Right cardiac atrium (tissue), 5 donors: Measurements from ENCODE around the gene CLGN. TPM values are rescaled to one million over a fixed set of nuclear protein-coding genes. Genes with fewer than 3 reads are reported as not detected.
"Not testable (repeated sequence)": the region's sequence is repeated elsewhere in the genome, so short reads cannot be mapped to it uniquely, and the experiment has no call there.

Experiments
- ATAC-seq, 2 donors: fragments of 200-7000 bp; cut with Tn5 transposase; one replicate each; pipeline versions ENCODE4 v1.8.0 to v1.9.1; 2020; ENCODE audit warnings: moderate library complexity in 2 of 2, mild to moderate bottlenecking in 1 of 2
- DNase-seq, 3 donors: peaks; one replicate each; pipeline ENCODE4 v3.0.0-alpha.2; 2020
- H3K27ac ChIP-seq: one replicate; pipeline ENCODE4 v1.5.1; 2013; ENCODE audit warnings: mild to moderate bottlenecking, low read length, control low read depth, moderate library complexity
- H3K27me3 ChIP-seq: one replicate; pipeline ENCODE4 v1.6.1; 2013; ENCODE audit not compliant: control insufficient read depth, insufficient read depth
- H3K4me1 ChIP-seq: one replicate; pipeline ENCODE4 v1.6.1; 2013; ENCODE audit warnings: low read length; ENCODE audit not compliant: control insufficient read depth, insufficient read depth
- H3K4me3 ChIP-seq: one replicate; pipeline ENCODE4 v1.5.1; 2013; ENCODE audit warnings: low read length, control low read depth
- H3K9me3 ChIP-seq: one replicate; pipeline ENCODE4 v1.6.1; 2013; ENCODE audit warnings: low read length; ENCODE audit not compliant: control insufficient read depth
- WGBS: extraction: QIAGEN DNeasy Blood & Tissue Kit; methylation state at CpG from one replicate; pipeline ENCODE4 v1.1.7; 2013; 5-methylcytosine and 5-hydroxymethylcytosine counted together
- intact Hi-C, 4 donors: fragments of 100-400 bp; cut with DNase I; formaldehyde crosslinking; loops; one replicate each; pipeline versions ENCODE4 v1.11.0 to v1.14.0; 2022 to 2023
- polyA plus RNA-seq: library from polyadenylated mRNA; stranded (reverse); fragments of 200-250 nt; gene quantifications from one replicate; pipeline ENCODE4 v1.2.3, GENCODE V29; 2013
- total RNA-seq, 4 donors: library from RNA; stranded (reverse); fragmentation: NEBNext Ultra II Directional; extraction: Animal tissue kit (Norgen Biotek cat#: 25700); gene quantifications; one replicate each; pipeline ENCODE4 v1.2.1, GENCODE V29; 2021
- donor health status: healthy with polysubstance abuse.
- donor health status: DM: no; HTN: yes; CAD: no.
- donor health status: DM: no; HTN: no; CAD: no.
- donor health status: DM: no; HTN: yes; CAD: no; lungs with severe emphysema.
- donor health status: DM: yes; HTN: yes; CAD: no.

The CLGN gene
- total and polyA plus RNA-seq, 5 donors, result 76.2 to 106 (median 86.5) TPM

GRCh38 chr4:140439644-140440142 is 12.2 kb upstream of the CLGN start:
- intact Hi-C loops, result no loop called here
- ATAC-seq, result no peak
- no peaks in the 10 kb centered on the region for H3K27me3 ChIP-seq
- no peak overlapping the region for H3K27ac ChIP-seq
- no peaks in the 10 kb centered on the region for H3K9me3 ChIP-seq
- DNase-seq, result no peak
- H3K4me1 ChIP-seq, result no peaks in the 10 kb centered on the region
- no peak overlapping the region for H3K4me3 ChIP-seq

- Histone ChIP-seq H3K4me3 (peak overlapping the region; percentile 46), H3K27ac (no peak overlapping the region), H3K4me1 (no peaks in the 10 kb centered on the region), H3K9me3 (no peaks in the 10 kb centered on the region), H3K27me3 (no peaks in the 10 kb centered on the region)
- DNase-seq (no peak), ATAC-seq (no peak)
- WGBS, result 62% methylated on average over 7 of the region's 7 CpGs
- intact Hi-C loops, result no loop called here
These were observed 547 bp upstream of the CLGN start for GRCh38 chr4:140427919-140428471.

- Histone ChIP-seq H3K27me3 (no peaks in the 10 kb centered on the region), H3K27ac (peak overlapping the region; percentile 84), H3K4me3 (peak overlapping the region; percentile 46), H3K9me3 (no peaks in the 10 kb centered on the region), H3K4me1 (no peaks in the 10 kb centered on the region)
- intact Hi-C loops, result no loop called here
- ATAC-seq (peak; percentile 77 to 81), DNase-seq (peak; percentile 24 to 72 (median 64))
- WGBS, result 6% methylated on average over 23 of the region's 23 CpGs
These were observed 790 bp downstream of the CLGN start for GRCh38 chr4:140426610-140427105.

- H3K27ac ChIP-seq, result no peak overlapping the region
- H3K9me3 ChIP-seq, result no peaks in the 10 kb centered on the region
- intact Hi-C loops, result no loop called here
- H3K27me3 ChIP-seq, result no peaks in the 10 kb centered on the region
- no peaks in the 10 kb centered on the region for H3K4me1 ChIP-seq
- H3K4me3 ChIP-seq, result no peak overlapping the region
- ATAC-seq, result no peak
- DNase-seq, result no peak
These were observed 4.3 kb downstream of the CLGN start for GRCh38 chr4:140423106-140423505.

- H3K27me3 ChIP-seq, H3K4me1 ChIP-seq, ATAC-seq, H3K9me3 ChIP-seq, H3K4me3 ChIP-seq, DNase-seq, H3K27ac ChIP-seq, intact Hi-C loops: not testable (repeated sequence)
- 88% methylated on average over 32 of the region's 32 CpGs for WGBS
These were observed 14.1 kb downstream of the CLGN start for GRCh38 chr4:140413130-140413969.

GRCh38 chr4:140408974-140409373 is 18.5 kb downstream of the CLGN start:
- no peak for DNase-seq
- no peak overlapping the region for H3K27ac ChIP-seq
- intact Hi-C loops, result no loop called here
- H3K4me1 ChIP-seq, result no peaks in the 10 kb centered on the region
- no peaks in the 10 kb centered on the region for H3K9me3 ChIP-seq
- ATAC-seq, result no peak
- no peaks in the 10 kb centered on the region for H3K27me3 ChIP-seq
- 88% methylated on average over 1 of the region's 1 CpG for WGBS
- no peak overlapping the region for H3K4me3 ChIP-seq

- DNase-seq (no peak), ATAC-seq (no peak)
- Histone ChIP-seq H3K9me3 (no peaks in the 10 kb centered on the region), H3K4me3 (no peak overlapping the region), H3K4me1 (no peaks in the 10 kb centered on the region), H3K27ac (no peak overlapping the region), H3K27me3 (no peaks in the 10 kb centered on the region)
- intact Hi-C loops, result no loop called here
These were observed 21.2 kb downstream of the CLGN start for GRCh38 chr4:140406292-140406691.

- no peaks in the 10 kb centered on the region for H3K4me1 ChIP-seq
- no peaks in the 10 kb centered on the region for H3K9me3 ChIP-seq
- 59% methylated on average over 2 of the region's 2 CpGs for WGBS
- ATAC-seq (no peak), DNase-seq (no peak)
- no peak overlapping the region for H3K4me3 ChIP-seq
- no peaks in the 10 kb centered on the region for H3K27me3 ChIP-seq
- no peak overlapping the region for H3K27ac ChIP-seq
- intact Hi-C loops, result no loop called here
These were observed 27.3 kb downstream of the CLGN start for GRCh38 chr4:140400111-140400510.

- intact Hi-C loops, result no loop called here
- Histone ChIP-seq H3K27me3 (no peaks in the 10 kb centered on the region), H3K27ac (no peak overlapping the region), H3K4me3 (no peak overlapping the region), H3K9me3 (no peaks in the 10 kb centered on the region), H3K4me1 (no peaks in the 10 kb centered on the region)
- WGBS, result 69% methylated on average over 5 of the region's 5 CpGs
- ATAC-seq, result no peak
- no peak for DNase-seq
These were observed 31.8 kb downstream of the CLGN start for GRCh38 chr4:140395668-140396067.

GRCh38 chr4:140388015-140388414 is 39.4 kb downstream of the CLGN start:
- Histone ChIP-seq H3K4me3 (no peak overlapping the region), H3K27me3 (no peaks in the 10 kb centered on the region), H3K4me1 (no peaks in the 10 kb centered on the region), H3K27ac (no peak overlapping the region), H3K9me3 (no peaks in the 10 kb centered on the region)
- DNase-seq (no peak), ATAC-seq (no peak)
- 66% methylated on average over 1 of the region's 1 CpG for WGBS
- intact Hi-C loops, result no loop called here

- Histone ChIP-seq H3K9me3 (no peaks in the 10 kb centered on the region), H3K27me3 (no peaks in the 10 kb centered on the region), H3K27ac (peak overlapping the region; percentile 58), H3K4me1 (no peaks in the 10 kb centered on the region), H3K4me3 (no peak overlapping the region)
- ATAC-seq (no peak), DNase-seq (no peak)
- intact Hi-C loops, result no loop called here
These were observed 44.7 kb downstream of the CLGN start for GRCh38 chr4:140382732-140383131.
